ENCODE results near the gene CD4. TPM values are rescaled to one million over a fixed set of nuclear protein-coding genes. Genes with fewer than 3 reads are reported as not detected.

The CD4 gene
- total RNA-seq, 1 experiment from 2014 or later = not detected

- H3K36me3 ChIP-seq (ENCODE audit: control insufficient read depth, insufficient read depth, low read length) = no peaks in the 10 kb centered on the region
- no peaks in the 10 kb centered on the region for H3K9me3 Mint-ChIP-seq (ENCODE audit: unreplicated experiment)
- no TSS peak for BruUV-seq (replicated peaks)
- no peak for TF ChIP-seq CTCF (IDR thresholded peaks at IDR 0.05; ENCODE audit: insufficient read depth in 1 of 2, low read depth in 1 of 2, low read length in 1 of 2, severe bottlenecking in 1 of 2, unreplicated experiment in 1 of 2)
- ChIA-PET CTCF (interaction anchor here (1.2 to 2.2 kb wide), 3 partner anchors 9 to 59 kb away, joined by 3 to 7 read pairs (median 4); no protein-coding TSS in a partner anchor), POLR2A (no interaction called here)
- peaks cover 11% of the 10 kb centered on the region for H3K36me3 Mint-ChIP-seq (ENCODE audit: insufficient read depth, unreplicated experiment)
- no peak overlapping the region for H3K27ac Mint-ChIP-seq (ENCODE audit: unreplicated experiment)
- H3K4me1 ChIP-seq = peaks cover 23% of the 10 kb centered on the region
- H3K4me3 Mint-ChIP-seq (ENCODE audit: unreplicated experiment) = no peak overlapping the region
- no peaks in the 10 kb centered on the region; the same call in 1 of the 2 replicates for H3K27me3 ChIP-seq (replicated peaks; ENCODE audit: control insufficient read depth, insufficient read depth, low read length)
- H3K4me3 ChIP-seq (ENCODE audit: low read depth, low read length) = no peak overlapping the region
- DNase-seq = no peak
- peaks cover 14% of the 10 kb centered on the region for H3K4me1 Mint-ChIP-seq (ENCODE audit: low read depth, unreplicated experiment)
- intact Hi-C loops (cut with micrococcal nuclease; ENCODE audit: unreplicated experiment) = loop anchor here (5.0 kb wide), 2 partner anchors 209 to 254 kb away; no protein-coding TSS in a partner anchor
- no peaks in the 10 kb centered on the region for H3K9me3 ChIP-seq
- peaks cover 26% of the 10 kb centered on the region for H3K27me3 Mint-ChIP-seq (ENCODE audit: insufficient read depth, unreplicated experiment)
Measured at GRCh38 chr12:6826125-6826733, 36.9 kb downstream of the CD4 start.

GRCh38 chr12:6826734-6827436, 37.6 kb downstream of the CD4 start:
- Histone ChIP-seq H3K4me3 (ENCODE audit: low read depth, low read length) (no peak overlapping the region), H3K36me3 (ENCODE audit: control insufficient read depth, insufficient read depth, low read length) (no peaks in the 10 kb centered on the region; the same call in 1 of the 2 replicates), H3K27me3 (replicated peaks; ENCODE audit: control insufficient read depth, insufficient read depth, low read length) (no peaks in the 10 kb centered on the region; the same call in 1 of the 2 replicates), H3K9me3 (no peaks in the 10 kb centered on the region), H3K4me1 (peaks cover 23% of the 10 kb centered on the region)
- peaks cover 11% of the 10 kb centered on the region for H3K36me3 Mint-ChIP-seq (ENCODE audit: insufficient read depth, unreplicated experiment)
- H3K9me3 Mint-ChIP-seq (ENCODE audit: unreplicated experiment) = no peaks in the 10 kb centered on the region
- CTCF ChIA-PET = interaction anchor here (0.6 to 2.2 kb wide), 4 partner anchors 8 to 67 kb away, joined by 3 to 7 read pairs (median 4); no protein-coding TSS in a partner anchor
- TF ChIP-seq CTCF (IDR thresholded peaks at IDR 0.05; ENCODE audit: insufficient read depth in 1 of 2, low read depth in 1 of 2, low read length in 1 of 2, severe bottlenecking in 1 of 2, unreplicated experiment in 1 of 2) = no peak
- no TSS peak for BruUV-seq (replicated peaks)
- peaks cover 25% of the 10 kb centered on the region for H3K27me3 Mint-ChIP-seq (ENCODE audit: insufficient read depth, unreplicated experiment)
- intact Hi-C loops (cut with micrococcal nuclease; ENCODE audit: unreplicated experiment) = loop anchor here (5.0 kb wide), 2 partner anchors 210 to 255 kb away; no protein-coding TSS in a partner anchor
- H3K4me1 Mint-ChIP-seq (ENCODE audit: low read depth, unreplicated experiment) = peaks cover 14% of the 10 kb centered on the region
- peak overlapping the region; percentile 94 for H3K4me3 Mint-ChIP-seq (ENCODE audit: unreplicated experiment)
- no peak overlapping the region for H3K27ac Mint-ChIP-seq (ENCODE audit: unreplicated experiment)
- POLR2A ChIA-PET = interaction anchor here (0.9 to 1.0 kb wide), 2 partner anchors 63 to 73 kb away, joined by 3 read pairs; no protein-coding TSS in a partner anchor
- peak in 1 of 2 experiments; percentile 42 for DNase-seq

- POLR2A ChIA-PET = interaction anchor here (0.6 to 1.0 kb wide), 3 partner anchors 11 to 74 kb away, joined by 3 read pairs; no protein-coding TSS in a partner anchor
- no peaks in the 10 kb centered on the region; the same call in 1 of the 2 replicates for H3K27me3 ChIP-seq (replicated peaks; ENCODE audit: control insufficient read depth, insufficient read depth, low read length)
- Mint-ChIP-seq H3K9me3 (ENCODE audit: unreplicated experiment) (no peaks in the 10 kb centered on the region), H3K27ac (ENCODE audit: unreplicated experiment) (no peak overlapping the region), H3K27me3 (ENCODE audit: insufficient read depth, unreplicated experiment) (peaks cover 22% of the 10 kb centered on the region), H3K4me1 (ENCODE audit: low read depth, unreplicated experiment) (peaks cover 14% of the 10 kb centered on the region), H3K4me3 (ENCODE audit: unreplicated experiment) (peak overlapping the region; percentile 94), H3K36me3 (ENCODE audit: insufficient read depth, unreplicated experiment) (peaks cover 11% of the 10 kb centered on the region)
- peaks cover 23% of the 10 kb centered on the region for H3K4me1 ChIP-seq
- no peak for TF ChIP-seq CTCF (IDR thresholded peaks at IDR 0.05; ENCODE audit: insufficient read depth in 1 of 2, low read depth in 1 of 2, low read length in 1 of 2, severe bottlenecking in 1 of 2, unreplicated experiment in 1 of 2)
- CTCF ChIA-PET = interaction anchor here (0.5 to 2.4 kb wide), 6 partner anchors 8 to 74 kb away, joined by 3 to 8 read pairs (median 4); partner anchors contain the start of genes CDCA3, MLF2 and USP5
- peak; percentile 81 to 88 for DNase-seq
- H3K9me3 ChIP-seq = no peaks in the 10 kb centered on the region
- no peaks in the 10 kb centered on the region; the same call in 1 of the 2 replicates for H3K36me3 ChIP-seq (ENCODE audit: control insufficient read depth, insufficient read depth, low read length)
- no TSS peak for BruUV-seq (replicated peaks)
- no peak overlapping the region for H3K4me3 ChIP-seq (ENCODE audit: low read depth, low read length)
- intact Hi-C loops (cut with micrococcal nuclease; ENCODE audit: unreplicated experiment) = loop anchor here (5.0 kb wide), 2 partner anchors 210 to 255 kb away; no protein-coding TSS in a partner anchor
Measured at GRCh38 chr12:6827437-6827911, 38.1 kb downstream of the CD4 start.
